GM12878 (cell line): ENCODE measurements around the gene SRD5A1. TPM values are rescaled to one million over a fixed set of nuclear protein-coding genes. Genes with fewer than 3 reads are reported as not detected.

Experiments
- CREB1 ChIP-seq: IDR thresholded peaks from 2 replicates; pipeline ENCODE4 v1.6.1; 2012; ENCODE audit warnings: low read depth, mild to moderate bottlenecking, inconsistent platforms
- EP300 ChIP-seq, 2 experiments: fragments of 150-350 bp in 1 of 2; IDR thresholded peaks; 2 replicates each; pipeline ENCODE4 v1.6.1; 2011 to 2012; ENCODE audit warnings: low read depth in 2 of 2, low read length in 2 of 2, borderline replicate concordance in 1 of 2, improper control_type of control experiment in 1 of 2, inconsistent platforms in 1 of 2; ENCODE audit not compliant: control insufficient read depth in 1 of 2
- IRF4 ChIP-seq: IDR thresholded peaks from 2 replicates; pipeline ENCODE4 v1.6.1; 2011; ENCODE audit warnings: low read depth, low read length
- MTA2 ChIP-seq: fragments of 450-650 bp; IDR thresholded peaks from 2 replicates; pipeline ENCODE4 v1.6.1; 2016; ENCODE audit warnings: low read depth, mild to moderate bottlenecking, moderate library complexity
- NFXL1 ChIP-seq: fragments of 450-650 bp; IDR thresholded peaks from 2 replicates; pipeline ENCODE4 v1.6.1; 2017; ENCODE audit warnings: antibody characterized with exemption, mild to moderate bottlenecking, borderline replicate concordance
- NFYA ChIP-seq: IDR thresholded peaks from 2 replicates; pipeline ENCODE4 v1.6.1; 2011; ENCODE audit warnings: low read depth, mild to moderate bottlenecking, low read length, improper control_type of control experiment, borderline replicate concordance
- TCF3 ChIP-seq: IDR thresholded peaks from 2 replicates; pipeline ENCODE4 v1.6.1; 2012; ENCODE audit warnings: low read depth, mild to moderate bottlenecking, low read length, borderline replicate concordance; ENCODE audit not compliant: insufficient read depth
- polyA plus RNA-seq, 11 experiments: library from polyadenylated mRNA; depleted of rRNA in 4 of 11; unstranded in 6 of 11; stranded (reverse) in 5 of 11; fragments of >200 nt; fragmentation: Nextera tagmentation in 4 of 11; fragmentation: Illumina TruSeq in 1 of 11; extraction: Ambion mirVana in 4 of 11; extraction: Trizol in 1 of 11; gene quantifications; 1 replicate in 1 of 11; 2 replicates in 10 of 11; pipeline versions ENCODE4 v1.2.1 to v1.2.3, GENCODE V29; 2011 to 2016; ENCODE audit warnings: inconsistent platforms in 2 of 11, missing spikeins in 2 of 11, low read depth in 1 of 11
- total RNA-seq, 4 experiments: library from RNA; depleted of rRNA in 3 of 4; stranded (reverse); fragments of >200 nt in 3 of 4; fragmentation: Illumina TruSeq in 1 of 4; extraction: Trizol in 1 of 4; gene quantifications; 2 replicates each; pipeline versions ENCODE4 v1.2.1 to v1.2.3, GENCODE V29; 2013 to 2021

Gene SRD5A1
- total and polyA plus RNA-seq, 10 of the 15 experiments (the other 5 are each of a cell fraction or from before 2014, with no cell fraction given) = 0.76 to 20.1 (median 12.3) TPM

DNA sequence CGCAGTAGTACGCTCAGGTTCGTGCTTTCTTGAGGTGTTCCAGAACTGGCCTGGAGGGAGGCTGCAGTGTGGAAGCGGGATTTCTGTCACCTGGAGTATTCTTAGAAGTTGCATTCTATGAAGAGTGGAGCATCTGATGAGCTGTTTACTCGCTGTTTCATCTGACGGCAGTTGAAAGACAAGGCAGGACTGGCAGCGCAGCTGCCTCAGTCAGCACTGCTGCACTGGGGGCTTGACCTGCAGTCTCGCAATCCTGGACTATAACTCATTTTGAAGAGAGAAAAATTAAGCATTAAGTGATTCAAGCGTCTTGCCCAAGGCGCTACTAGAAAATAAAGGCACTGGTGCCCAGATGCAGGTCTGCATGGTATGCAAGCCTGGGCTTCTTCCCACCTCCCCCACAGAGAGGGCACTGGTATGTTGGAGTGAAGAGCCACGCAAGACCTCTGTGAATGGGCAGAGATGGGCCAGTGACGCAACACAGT lies 90.6 kb downstream of the SRD5A1 start (continued):
- TF ChIP-seq NFYA = no peak
- TF ChIP-seq NFXL1 = no peak
- no peak for TF ChIP-seq TCF3
- no peak for TF ChIP-seq CREB1
- TF ChIP-seq IRF4 = no peak
- TF ChIP-seq EP300 (IDR thresholded peaks at IDR 0.05; ENCODE audit: borderline replicate concordance in 1 of 2, control insufficient read depth in 1 of 2, low read depth in 2 of 2, low read length in 2 of 2) = no peak
- no peak for TF ChIP-seq MTA2

Other genes with a start within 250 kb of the SRD5A1 start
- not detected in 2 replicates for gene UBE2QL1, start 184.6 kb upstream of the SRD5A1 start, total RNA-seq (2014; rRNA removed)
- 0.04 TPM in 1 of 2 replicates, not detected in the other for gene UBE2QL1, start 184.6 kb upstream of the SRD5A1 start, total RNA-seq (2014; rRNA removed; fragmentation: Illumina TruSeq; extraction: Trizol)
- 0.05 TPM in 1 of 2 replicates, not detected in the other for gene UBE2QL1, start 184.6 kb upstream of the SRD5A1 start, total RNA-seq (2021)
- 0.49 and 0.62 TPM in 2 replicates for gene UBE2QL1, start 184.6 kb upstream of the SRD5A1 start, polyA plus RNA-seq (2011; rRNA removed)
- 0.03 TPM in 1 of 2 replicates, not detected in the other for gene UBE2QL1, start 184.6 kb upstream of the SRD5A1 start, polyA plus RNA-seq (2014; fragmentation: Illumina TruSeq; extraction: Trizol)
- under 1 TPM in 1 of 2 experiments, not detected in 1; 0.04 TPM for gene UBE2QL1, start 184.6 kb upstream of the SRD5A1 start, polyA plus RNA-seq (2014; fragmentation: Nextera tagmentation; extraction: Ambion mirVana)
- 0.06 TPM in 1 of 2 replicates, not detected in the other for gene UBE2QL1, start 184.6 kb upstream of the SRD5A1 start, polyA plus RNA-seq (2014; rRNA removed)
- not detected for gene UBE2QL1, start 184.6 kb upstream of the SRD5A1 start, polyA plus RNA-seq (2016; fragmentation: Nextera tagmentation; extraction: Ambion mirVana)
- 83.2 and 84.7 TPM in 2 replicates for gene NSUN2, start 396 bp upstream of the SRD5A1 start, total RNA-seq (2014; rRNA removed)
- gene NSUN2, start 396 bp upstream of the SRD5A1 start, total RNA-seq (2014; rRNA removed; fragmentation: Illumina TruSeq; extraction: Trizol) = 77.2 and 83.0 TPM in 2 replicates
- 80.2 and 90.9 TPM in 2 replicates for gene NSUN2, start 396 bp upstream of the SRD5A1 start, total RNA-seq (2021)
- 89.9 and 94.7 TPM in 2 replicates for gene NSUN2, start 396 bp upstream of the SRD5A1 start, polyA plus RNA-seq (2011; rRNA removed)
- gene NSUN2, start 396 bp upstream of the SRD5A1 start, polyA plus RNA-seq (2014; fragmentation: Illumina TruSeq; extraction: Trizol) = 91.1 and 99.8 TPM in 2 replicates
- 10 to 100 TPM in 1 of 2 experiments, 1 to 10 TPM in 1; 8.0 to 10.8 TPM for gene NSUN2, start 396 bp upstream of the SRD5A1 start, polyA plus RNA-seq (2014; fragmentation: Nextera tagmentation; extraction: Ambion mirVana)
- 91.2 and 97.9 TPM in 2 replicates for gene NSUN2, start 396 bp upstream of the SRD5A1 start, polyA plus RNA-seq (2014; rRNA removed)
- 100 to 1,000 TPM; 104 to 112 TPM for gene NSUN2, start 396 bp upstream of the SRD5A1 start, polyA plus RNA-seq (2016; fragmentation: Nextera tagmentation; extraction: Ambion mirVana)
- gene TENT4A, start 80.0 kb downstream of the SRD5A1 start, total RNA-seq (2014; rRNA removed) = 15.4 and 18.3 TPM in 2 replicates
- 14.4 and 18.4 TPM in 2 replicates for gene TENT4A, start 80.0 kb downstream of the SRD5A1 start, total RNA-seq (2014; rRNA removed; fragmentation: Illumina TruSeq; extraction: Trizol)
- 26.1 and 30.6 TPM in 2 replicates for gene TENT4A, start 80.0 kb downstream of the SRD5A1 start, total RNA-seq (2021)
- gene TENT4A, start 80.0 kb downstream of the SRD5A1 start, polyA plus RNA-seq (2011; rRNA removed) = 8.7 and 10.5 TPM in 2 replicates
- 18.4 and 27.5 TPM in 2 replicates for gene TENT4A, start 80.0 kb downstream of the SRD5A1 start, polyA plus RNA-seq (2014; fragmentation: Illumina TruSeq; extraction: Trizol)
- gene TENT4A, start 80.0 kb downstream of the SRD5A1 start, polyA plus RNA-seq (2014; fragmentation: Nextera tagmentation; extraction: Ambion mirVana) = 1 to 10 TPM; 1.4 to 2.8 TPM
- 25.8 and 28.7 TPM in 2 replicates for gene TENT4A, start 80.0 kb downstream of the SRD5A1 start, polyA plus RNA-seq (2014; rRNA removed)
- gene TENT4A, start 80.0 kb downstream of the SRD5A1 start, polyA plus RNA-seq (2016; fragmentation: Nextera tagmentation; extraction: Ambion mirVana) = 1 to 10 TPM; 2.5 to 3.4 TPM